DOHH2 (cell line): Measurements from ENCODE around the gene RPAP3.

Experiments used
- CTCF ChIP-seq: fragments of 200-600 bp; sonication (generic); IDR thresholded peaks from one replicate; pipeline ENCODE4 v1.5.1; 2014; ENCODE audit warnings: antibody characterized with exemption, mild to moderate bottlenecking, low read depth, low read length; ENCODE audit not compliant: poor library complexity, severe bottlenecking
- EZH2phosphoT487 ChIP-seq: fragments of 200-600 bp; sonication (generic); IDR thresholded peaks from 2 replicates; pipeline ENCODE4 v1.6.1; 2017; ENCODE audit warnings: borderline replicate concordance, mild to moderate bottlenecking, antibody characterized with exemption, low read length, moderate library complexity, mixed read lengths

- TF ChIP-seq EZH2phosphoT487 (no peak), CTCF (no peak)
Measured at GRCh38 chr12:47729233-47729632, 23.4 kb upstream of the RPAP3 start.
